Fibroblast of pulmonary artery (primary cell): ENCODE data around the gene BDKRB1.

Experiments
- DNase-seq: peaks from one replicate; pipeline ENCODE4 v3.0.0-alpha.2; 2010; ENCODE audit warnings: low read depth
- H3K4me3 ChIP-seq: replicated peaks from 2 replicates; pipeline ENCODE4 v1.5.1; 2011; ENCODE audit warnings: low read depth, mild to moderate bottlenecking, control low read depth, low read length, moderate library complexity
- TF ChIP-seq, protein P1 (sequence below): IDR thresholded peaks from 2 replicates; pipeline ENCODE4 v1.5.1; 2011; ENCODE audit warnings: mild to moderate bottlenecking, control low read depth, low read length, inconsistent platforms; ENCODE audit errors: missing control alignments

The BDKRB1 gene

DNA sequence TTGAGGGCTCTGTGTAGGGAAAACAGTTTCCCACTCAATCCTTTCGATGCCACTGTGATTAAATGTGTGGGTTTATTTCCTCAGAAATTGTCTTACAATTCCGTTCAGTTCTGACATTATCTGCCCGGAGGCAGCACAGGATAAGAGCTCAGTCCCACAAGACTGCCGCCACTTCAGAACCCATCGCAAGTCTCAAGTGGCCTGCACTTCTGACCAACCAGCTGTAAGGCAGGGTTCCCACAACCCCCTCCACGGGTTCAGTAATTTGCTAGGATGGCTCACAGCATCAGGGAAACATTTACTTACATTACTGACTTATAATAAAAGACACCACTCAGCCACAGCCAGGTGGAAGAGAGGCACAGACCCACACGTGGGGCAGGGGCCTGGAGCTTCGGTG, 34.2 kb upstream of the BDKRB1 start:
- no peak for DNase-seq
- H3K4me3 ChIP-seq, result no peak overlapping the region
- TF ChIP-seq, protein P1, sequence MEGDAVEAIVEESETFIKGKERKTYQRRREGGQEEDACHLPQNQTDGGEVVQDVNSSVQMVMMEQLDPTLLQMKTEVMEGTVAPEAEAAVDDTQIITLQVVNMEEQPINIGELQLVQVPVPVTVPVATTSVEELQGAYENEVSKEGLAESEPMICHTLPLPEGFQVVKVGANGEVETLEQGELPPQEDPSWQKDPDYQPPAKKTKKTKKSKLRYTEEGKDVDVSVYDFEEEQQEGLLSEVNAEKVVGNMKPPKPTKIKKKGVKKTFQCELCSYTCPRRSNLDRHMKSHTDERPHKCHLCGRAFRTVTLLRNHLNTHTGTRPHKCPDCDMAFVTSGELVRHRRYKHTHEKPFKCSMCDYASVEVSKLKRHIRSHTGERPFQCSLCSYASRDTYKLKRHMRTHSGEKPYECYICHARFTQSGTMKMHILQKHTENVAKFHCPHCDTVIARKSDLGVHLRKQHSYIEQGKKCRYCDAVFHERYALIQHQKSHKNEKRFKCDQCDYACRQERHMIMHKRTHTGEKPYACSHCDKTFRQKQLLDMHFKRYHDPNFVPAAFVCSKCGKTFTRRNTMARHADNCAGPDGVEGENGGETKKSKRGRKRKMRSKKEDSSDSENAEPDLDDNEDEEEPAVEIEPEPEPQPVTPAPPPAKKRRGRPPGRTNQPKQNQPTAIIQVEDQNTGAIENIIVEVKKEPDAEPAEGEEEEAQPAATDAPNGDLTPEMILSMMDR, result no peak

DNA sequence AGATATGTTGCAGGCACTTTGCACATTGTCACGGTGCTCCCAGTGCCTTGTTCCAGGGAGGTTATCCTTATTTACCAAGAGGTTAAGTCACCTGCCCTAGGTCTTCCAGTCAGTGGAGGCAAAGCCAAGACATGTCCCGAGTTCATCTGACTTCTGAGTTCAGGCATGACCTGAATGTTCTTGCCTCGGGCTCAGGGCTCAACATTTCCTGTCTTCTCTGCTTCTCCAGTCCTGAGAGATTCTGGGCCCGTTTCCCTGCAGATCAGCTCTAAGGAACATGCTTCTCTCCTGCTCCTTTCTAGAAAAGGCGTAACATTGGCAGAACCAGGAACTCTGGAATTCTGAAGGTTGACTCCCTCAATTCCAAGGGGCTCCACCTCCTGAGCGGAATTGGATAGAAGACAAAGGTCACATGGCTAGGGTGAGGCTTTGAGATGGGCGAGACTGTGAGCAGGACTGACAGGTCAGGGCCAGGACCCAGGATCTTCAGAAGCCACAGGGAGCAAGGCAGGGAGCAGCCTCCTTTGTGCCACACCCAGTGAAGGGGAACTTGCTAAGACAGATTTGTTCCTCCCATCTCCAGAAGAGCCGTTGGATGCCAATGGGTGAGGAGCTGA, 31.4 kb upstream of the BDKRB1 start:
- TF ChIP-seq, protein P1, result no peak
- DNase-seq, result no peak
- no peak overlapping the region for H3K4me3 ChIP-seq

DNA sequence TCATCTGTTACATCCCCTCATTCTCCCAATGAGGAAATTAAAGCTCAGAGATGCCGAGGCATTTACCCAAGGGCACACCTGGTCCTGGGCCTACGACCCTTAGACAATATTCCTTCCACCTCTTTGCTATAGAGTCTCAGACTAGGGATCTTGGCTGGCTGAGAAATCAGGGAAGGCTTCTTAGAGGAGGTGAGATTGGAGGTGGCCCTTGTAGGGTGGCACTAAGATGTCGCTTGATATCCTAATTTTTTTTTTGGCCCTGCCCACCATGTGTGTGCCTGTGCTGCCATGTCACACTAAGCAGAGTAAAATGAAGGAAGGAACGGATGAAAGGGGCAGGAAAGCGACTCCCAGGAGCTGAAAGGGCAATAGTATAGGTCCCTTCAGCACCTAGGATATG, 30.8 kb upstream of the BDKRB1 start:
- H3K4me3 ChIP-seq, result no peak overlapping the region
- TF ChIP-seq, protein P1, result no peak
- DNase-seq, result no peak

DNA sequence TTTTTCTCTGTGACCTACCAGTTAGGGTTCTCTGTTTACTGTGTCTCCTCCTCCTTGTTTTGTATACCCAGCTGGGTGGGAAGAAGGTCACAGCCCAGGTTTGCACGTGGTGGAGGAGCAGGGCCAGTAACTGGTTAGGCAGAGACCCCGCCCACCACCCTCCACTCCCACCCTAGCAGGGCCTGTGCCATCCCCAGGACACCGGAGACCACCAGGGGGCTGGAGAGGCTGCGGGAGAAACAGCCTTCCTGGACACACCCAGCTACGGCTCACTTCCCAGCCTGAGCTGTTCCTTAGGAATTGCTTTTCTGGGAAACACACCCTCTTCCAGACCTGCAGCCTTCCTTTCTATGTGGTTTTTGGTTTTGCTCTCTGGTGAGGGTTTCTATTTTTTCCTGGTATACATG, 30.3 kb upstream of the BDKRB1 start:
- TF ChIP-seq, protein P1, result no peak
- no peak overlapping the region for H3K4me3 ChIP-seq
- DNase-seq, result no peak

DNA sequence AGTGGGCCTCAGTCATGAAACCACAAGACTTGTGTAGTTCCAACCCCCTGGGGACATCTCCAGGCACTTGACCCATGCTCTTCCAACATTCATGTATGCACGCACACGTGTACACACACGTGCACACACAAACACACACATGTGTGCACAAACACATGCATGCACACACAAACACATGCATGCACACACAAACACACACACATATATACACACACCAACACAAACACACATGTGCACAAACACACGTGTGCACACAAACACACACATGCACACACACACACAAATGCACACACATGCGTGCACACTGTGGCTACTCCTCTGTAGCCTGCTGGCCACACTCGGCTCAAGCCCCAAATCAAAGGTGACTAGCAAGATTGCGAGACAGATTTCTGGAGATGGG, 28.6 kb upstream of the BDKRB1 start:
- no peak for DNase-seq
- no peak overlapping the region for H3K4me3 ChIP-seq
- TF ChIP-seq, protein P1, result no peak

DNA sequence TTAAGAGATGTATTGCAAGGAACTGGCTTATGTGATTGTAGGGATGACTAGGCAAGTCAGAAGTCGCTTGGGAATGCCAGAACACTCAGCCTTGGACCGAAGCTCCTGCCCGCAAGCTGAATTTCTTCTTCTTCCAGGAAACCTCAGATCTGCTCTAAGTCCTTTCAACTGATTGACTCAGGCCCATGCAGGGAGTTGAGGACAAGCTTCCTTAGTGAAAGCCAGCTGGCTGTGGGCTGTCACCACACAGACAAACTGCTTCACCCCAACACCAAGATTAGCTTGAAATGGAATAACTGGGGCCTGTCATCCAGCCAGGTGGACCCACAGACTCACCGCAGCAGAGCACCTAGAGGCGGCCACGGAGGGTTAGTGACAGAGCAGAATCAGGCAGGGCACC, 26.7 kb upstream of the BDKRB1 start:
- DNase-seq, result no peak
- TF ChIP-seq, protein P1, result no peak
- no peak overlapping the region for H3K4me3 ChIP-seq

DNA sequence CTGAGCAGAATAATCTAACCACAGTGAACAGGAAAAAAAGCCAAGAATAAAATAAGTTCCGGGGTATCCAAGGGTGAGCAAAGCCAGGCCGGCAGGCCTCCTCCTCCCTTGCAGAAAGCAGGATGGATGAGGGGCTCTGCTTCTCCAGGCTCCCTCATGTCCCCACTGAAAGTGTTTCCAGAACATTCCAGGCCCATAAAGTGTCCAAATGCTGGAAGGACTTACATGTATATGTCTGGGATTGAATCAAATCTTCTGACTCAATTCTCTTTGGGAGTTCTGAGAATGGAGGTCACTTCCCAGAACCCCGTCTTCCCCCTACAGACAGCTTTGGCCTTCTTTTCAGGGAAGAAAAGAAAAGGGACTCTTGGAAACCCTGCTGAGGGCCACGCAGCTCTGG, 25.0 kb upstream of the BDKRB1 start:
- TF ChIP-seq, protein P1, result no peak
- no peak for DNase-seq
- H3K4me3 ChIP-seq, result no peak overlapping the region
